Mucosa of descending colon (tissue), 3 donors: ENCODE data around the gene FGF22. TPM values are rescaled to one million over a fixed set of nuclear protein-coding genes. Genes with fewer than 3 reads are reported as not detected.

Experiments used
- ATAC-seq: fragments of 200-7000 bp; cut with Tn5 transposase; one replicate; pipeline ENCODE4 v1.9.1; 2020; ENCODE audit warnings: mild to moderate bottlenecking, moderate library complexity
- DNase-seq, 3 donors: peaks; one replicate each; pipeline ENCODE4 v3.0.0-alpha.2; 2020
- H3K36me3 ChIP-seq: fragments of 200-600 bp; one replicate; pipeline ENCODE4 v1.8.0; 2021; ENCODE audit warnings: low read depth, mild to moderate bottlenecking
- H3K4me1 ChIP-seq: fragments of 200-600 bp; one replicate; pipeline ENCODE4 v1.8.0; 2021; ENCODE audit warnings: low read depth, mild to moderate bottlenecking
- H3K4me3 ChIP-seq: fragments of 200-600 bp; one replicate; pipeline ENCODE4 v1.8.0; 2021; ENCODE audit warnings: mild to moderate bottlenecking
- H3K9me3 ChIP-seq: fragments of 200-600 bp; one replicate; pipeline ENCODE4 v1.8.0; 2021; ENCODE audit warnings: mild to moderate bottlenecking
- CTCF ChIP-seq: fragments of 200-600 bp; IDR thresholded peaks from one replicate; pipeline ENCODE4 v1.8.0; 2022; ENCODE audit warnings: antibody characterized with exemption, mild to moderate bottlenecking
- intact Hi-C, 2 donors: fragments of 100-400 bp; cut with DNase I in 1 of 2; cut with micrococcal nuclease in 1 of 2; formaldehyde crosslinking; loops; one replicate each; pipeline versions ENCODE4 v1.11.0 to v1.11.1; 2022; cut with DNase I, micrococcal nuclease
- total RNA-seq, 3 donors: library from RNA; stranded (reverse); fragmentation: NEBNext Ultra II Directional in 2 of 3; extraction: Animal tissue kit (Norgen Biotek cat#: 25700) in 2 of 3; gene quantifications; one replicate each; pipeline versions ENCODE4 v1.2.1 to v1.2.4, GENCODE V29; 2021 to 2023
- donor health status: DM: no; HTN: no; CAD: no; lungs with moderate emphysema.
- donor health status: DM: no; HTN: no; CAD: no.
- donor health status: DM: no; HTN: yes; CAD: no.

FGF22 gene
- total RNA-seq, 3 donors from 2014 or later, result 0.23 to 0.82 TPM; not detected in 1

GRCh38 chr19:610071-610800 is 29.4 kb upstream of the FGF22 start:
- intact Hi-C loops, result no loop called here
- DNase-seq (no peak), ATAC-seq (peak; percentile 59)
- TF ChIP-seq CTCF, result no peak
- Histone ChIP-seq H3K4me1 (peaks cover 10% of the 10 kb centered on the region), H3K4me3 (no peak overlapping the region), H3K9me3 (no peaks in the 10 kb centered on the region), H3K36me3 (no peaks in the 10 kb centered on the region)

- ATAC-seq (peak; percentile 66), DNase-seq (peak in 2 of 3 donors; percentile 27 to 76)
- Histone ChIP-seq H3K4me3 (no peak overlapping the region), H3K9me3 (no peaks in the 10 kb centered on the region), H3K36me3 (no peaks in the 10 kb centered on the region), H3K4me1 (peaks cover 10% of the 10 kb centered on the region)
- TF ChIP-seq CTCF, result no peak
- intact Hi-C loops, result no loop called here
Measured at GRCh38 chr19:610801-611480, 28.7 kb upstream of the FGF22 start.

- no peaks in the 10 kb centered on the region for H3K36me3 ChIP-seq
- DNase-seq (no peak), ATAC-seq (no peak)
- no peak for TF ChIP-seq CTCF
- intact Hi-C loops, result no loop called here
- H3K4me1 ChIP-seq, result peaks cover 10% of the 10 kb centered on the region
- no peaks in the 10 kb centered on the region for H3K9me3 ChIP-seq
- H3K4me3 ChIP-seq, result no peak overlapping the region
Measured at GRCh38 chr19:611481-611868, 28.2 kb upstream of the FGF22 start.

- Histone ChIP-seq H3K9me3 (no peaks in the 10 kb centered on the region), H3K36me3 (no peaks in the 10 kb centered on the region), H3K4me1 (peaks cover 10% of the 10 kb centered on the region), H3K4me3 (no peak overlapping the region)
- DNase-seq (no peak), ATAC-seq (no peak)
- TF ChIP-seq CTCF, result no peak
- intact Hi-C loops, result no loop called here
Measured at GRCh38 chr19:612941-613340, 26.7 kb upstream of the FGF22 start.

GRCh38 chr19:613732-614567 is 25.7 kb upstream of the FGF22 start:
- TF ChIP-seq CTCF, result no peak
- H3K4me3 ChIP-seq, result no peak overlapping the region
- peaks cover under 1% of the 10 kb centered on the region for H3K36me3 ChIP-seq
- no peak for DNase-seq
- intact Hi-C loops, result no loop called here
- no peaks in the 10 kb centered on the region for H3K9me3 ChIP-seq
- no peak for ATAC-seq
- H3K4me1 ChIP-seq, result peaks cover 10% of the 10 kb centered on the region
